Measurements from ENCODE around the gene NR2C1. TPM values are rescaled to one million over a fixed set of nuclear protein-coding genes. Genes with fewer than 3 reads are reported as not detected.

The NR2C1 gene
- total and polyA plus RNA-seq, 9 of the 15 experiments (the other 6 are each of a cell fraction or from before 2014, with no cell fraction given): 8.5 to 42.4 (median 35.6) TPM

- TF ChIP-seq ZBTB33 (CRISPR knock-in tag; IDR thresholded peaks at IDR 0.05) (peak; percentile 29; the same call in 1 of the 2 replicates), THRAP3 (IDR thresholded peaks at IDR 0.05; ENCODE audit: borderline replicate concordance) (peak; percentile 99), ZNF124 (CRISPR knock-in tag; IDR thresholded peaks at IDR 0.05) (no peak), MIER1 (IDR thresholded peaks at IDR 0.05; ENCODE audit: low read depth) (0 out of 2 replicates have a peak, but pooled peaks have one; percentile 9), BCOR (IDR thresholded peaks at IDR 0.05) (peak; percentile 24; the same call in 1 of the 2 replicates), CC2D1A (IDR thresholded peaks at IDR 0.05) (peak; percentile 67; the same call in 1 of the 2 replicates), MLLT1 (IDR thresholded peaks at IDR 0.05) (peak in 1 of 2 experiments; percentile 99; a peak in 2 of 4 replicates), ZNF586 (CRISPR knock-in tag; conservative IDR thresholded peaks at IDR 0.05) (no peak), MGA (IDR thresholded peaks at IDR 0.05) (peak; percentile 58), PHF20 (IDR thresholded peaks at IDR 0.05; ENCODE audit: partially characterized antibody) (no peak), EP400 (IDR thresholded peaks at IDR 0.05) (no peak; the same call in 1 of the 2 replicates), ATF1 (CRISPR knock-in tag; IDR thresholded peaks at IDR 0.05) (no peak), ATF1 (tag; IDR thresholded peaks at IDR 0.05) (peak; percentile 54), PREB (CRISPR knock-in tag; IDR thresholded peaks at IDR 0.05) (no peak)
Measured at GRCh38 chr12:95003921-95004272, 69.5 kb downstream of the NR2C1 start (continued).

All from K562 (cell line).